HEK293 (cell line): Measurements from ENCODE around the gene RNF113B.
A peak's percentile ranks its signal among the peaks of the same experiment; 100 is the strongest.

Source experiments
- CTCF ChIA-PET: fragments of 350-600 bp; formaldehyde crosslinking; extraction: SDS; loops from one replicate; lab custom pipeline; 2021; ENCODE audit warnings: antibody characterized with exemption; lab: Yijun Ruan, JAX
- POLR2A ChIA-PET: fragments of 300-600 bp; formaldehyde crosslinking; extraction: SDS; loops from one replicate; lab custom pipeline; 2020; ENCODE audit warnings: antibody characterized with exemption, inconsistent platforms; lab: Yijun Ruan, JAX
- H3K27ac ChIP-seq: fragments of 200-500 bp; sonication (Bioruptor generic); 2 replicates; pipeline ENCODE4 v1.5.1; 2014; ENCODE audit warnings: low read depth, low read length, control low read depth, inconsistent platforms; ENCODE audit errors: extremely low read depth
- H3K36me3 ChIP-seq, 2 experiments: fragments of 200-500 bp in 1 of 2; sonication (Bioruptor generic) in 1 of 2; 1 replicate in 1 of 2; 2 replicates in 1 of 2; pipeline ENCODE4 v1.5.1; 2014 to 2017; ENCODE audit warnings: inconsistent platforms in 2 of 2, low read length in 2 of 2; ENCODE audit not compliant: control insufficient read depth in 2 of 2, insufficient read depth in 1 of 2
- H3K4me1 ChIP-seq: fragments of 200-500 bp; sonication (Bioruptor generic); 2 replicates; pipeline ENCODE4 v1.5.1; 2014; ENCODE audit warnings: mild to moderate bottlenecking, low read length, inconsistent platforms; ENCODE audit not compliant: control insufficient read depth, insufficient read depth
- H3K4me3 ChIP-seq: 2 replicates; pipeline ENCODE4 v1.5.1; 2011; ENCODE audit warnings: low read depth, mild to moderate bottlenecking, control low read depth, low read length, moderate library complexity
- H3K9me3 ChIP-seq: fragments of 200-500 bp; sonication (Bioruptor generic); 2 replicates; pipeline ENCODE4 v1.5.1; 2014; ENCODE audit warnings: low read depth, low read length, inconsistent platforms; ENCODE audit not compliant: control insufficient read depth, insufficient read depth
- FEZF1 ChIP-seq: fragments of 450-650 bp; formaldehyde crosslinking; IDR thresholded peaks from 2 replicates; pipeline ENCODE4 v1.5.1; 2016; ENCODE audit warnings: missing biosample characterization, missing genetic modification characterization
- GLI4 ChIP-seq: fragments of 450-650 bp; formaldehyde crosslinking; IDR thresholded peaks from 2 replicates; pipeline ENCODE4 v1.5.1; 2016; ENCODE audit warnings: missing biosample characterization, missing genetic modification characterization
- MEIS1 ChIP-seq: sonication (generic); formaldehyde crosslinking; IDR thresholded peaks from 2 replicates; pipeline ENCODE4 v1.8.1; 2022; ENCODE audit warnings: missing genetic modification reagents, mild to moderate bottlenecking, borderline replicate concordance
- MYNN ChIP-seq: fragments of 450-650 bp; formaldehyde crosslinking; IDR thresholded peaks from 2 replicates; pipeline ENCODE4 v1.5.1; 2016; ENCODE audit warnings: missing biosample characterization, missing genetic modification characterization, borderline replicate concordance
- PRDM1 ChIP-seq: fragments of 450-650 bp; formaldehyde crosslinking; IDR thresholded peaks from 2 replicates; pipeline ENCODE4; 2016; ENCODE audit warnings: missing biosample characterization, missing genetic modification characterization
- SP2 ChIP-seq: fragments of 450-650 bp; formaldehyde crosslinking; IDR thresholded peaks from 2 replicates; pipeline ENCODE4 v1.5.1; 2016; ENCODE audit warnings: missing biosample characterization, missing genetic modification characterization
- TCF7L2 ChIP-seq: IDR thresholded peaks from 2 replicates; pipeline ENCODE4 v1.6.1; 2011; ENCODE audit warnings: low read depth, mild to moderate bottlenecking, inconsistent platforms, low read length, moderate library complexity, borderline replicate concordance
- ZBTB1 ChIP-seq: fragments of 450-650 bp; formaldehyde crosslinking; IDR thresholded peaks from 2 replicates; pipeline ENCODE4 v1.5.1; 2016; ENCODE audit warnings: missing biosample characterization, missing genetic modification characterization
- ZNF221 ChIP-seq: fragments of 450-650 bp; formaldehyde crosslinking; IDR thresholded peaks from 2 replicates; pipeline ENCODE4 v1.5.1; 2017; ENCODE audit warnings: missing biosample characterization, missing genetic modification characterization, borderline replicate concordance
- ZNF266 ChIP-seq: fragments of 450-650 bp; formaldehyde crosslinking; IDR thresholded peaks from 2 replicates; pipeline ENCODE4 v1.5.1; 2016; ENCODE audit warnings: missing biosample characterization, missing genetic modification characterization, low read depth
- ZNF350 ChIP-seq: fragments of 450-650 bp; formaldehyde crosslinking; IDR thresholded peaks from 2 replicates; pipeline ENCODE4 v1.5.0; 2017; ENCODE audit warnings: missing biosample characterization, mild to moderate bottlenecking, missing genetic modification characterization
- ZNF394 ChIP-seq: fragments of 450-650 bp; formaldehyde crosslinking; IDR thresholded peaks from 2 replicates; pipeline ENCODE4 v1.5.1; 2016; ENCODE audit warnings: missing biosample characterization, missing genetic modification characterization, mild to moderate bottlenecking, moderate library complexity, borderline replicate concordance
- ZNF560 ChIP-seq: fragments of 450-650 bp; formaldehyde crosslinking; IDR thresholded peaks from 2 replicates; pipeline ENCODE4 v1.5.1; 2017; ENCODE audit warnings: missing biosample characterization, missing genetic modification characterization, borderline replicate concordance
- ZNF585B ChIP-seq: fragments of 450-650 bp; formaldehyde crosslinking; IDR thresholded peaks from 2 replicates; pipeline ENCODE4 v1.5.1; 2016; ENCODE audit warnings: missing biosample characterization, missing genetic modification characterization
- ZNF596 ChIP-seq: fragments of 450-650 bp; IDR thresholded peaks from 2 replicates; pipeline ENCODE4 v1.5.0; 2018; ENCODE audit warnings: missing biosample characterization, mild to moderate bottlenecking, missing genetic modification characterization, moderate library complexity
- ZNF600 ChIP-seq: fragments of 450-650 bp; formaldehyde crosslinking; IDR thresholded peaks from 2 replicates; pipeline ENCODE4 v1.5.1; 2016; ENCODE audit warnings: missing biosample characterization, missing genetic modification characterization
- ZNF626 ChIP-seq: fragments of 450-650 bp; sonication (Bioruptor Pico); formaldehyde crosslinking; IDR thresholded peaks from 2 replicates; pipeline ENCODE4 v1.5.1; 2018; ENCODE audit warnings: missing biosample characterization, missing genetic modification characterization, inconsistent platforms
- ZNF843 ChIP-seq: fragments of 450-650 bp; formaldehyde crosslinking; IDR thresholded peaks from 2 replicates; pipeline ENCODE4 v1.5.1; 2016; ENCODE audit warnings: missing biosample characterization, missing genetic modification characterization
- ZSCAN16 ChIP-seq: fragments of 450-650 bp; formaldehyde crosslinking; IDR thresholded peaks from 2 replicates; pipeline ENCODE4 v1.5.1; 2016; ENCODE audit warnings: missing biosample characterization, missing genetic modification characterization
- TF ChIP-seq, protein P1 (sequence below): sonication (generic); formaldehyde crosslinking; IDR thresholded peaks from 2 replicates; pipeline ENCODE4 v1.8.1; 2022; ENCODE audit warnings: mild to moderate bottlenecking, moderate library complexity, missing genetic modification reagents
- TF ChIP-seq, protein P2 (sequence below): fragments of 450-650 bp; formaldehyde crosslinking; IDR thresholded peaks from 2 replicates; pipeline ENCODE4 v1.5.1; 2017; ENCODE audit warnings: missing biosample characterization, missing genetic modification characterization
- TF ChIP-seq, protein P3 (sequence below): fragments of 450-650 bp; formaldehyde crosslinking; IDR thresholded peaks from 2 replicates; pipeline ENCODE4 v1.5.1; 2016; ENCODE audit warnings: missing biosample characterization, missing genetic modification characterization
- TF ChIP-seq, protein P4 (sequence below): fragments of 450-650 bp; formaldehyde crosslinking; IDR thresholded peaks from 2 replicates; pipeline ENCODE4 v1.5.1; 2016; ENCODE audit warnings: missing biosample characterization, missing genetic modification characterization
- TF ChIP-seq, protein P5 (sequence below): fragments of 450-650 bp; formaldehyde crosslinking; IDR thresholded peaks from 2 replicates; pipeline ENCODE4 v1.5.1; 2016; ENCODE audit warnings: missing biosample characterization, missing genetic modification characterization

The RNF113B gene

DNA sequence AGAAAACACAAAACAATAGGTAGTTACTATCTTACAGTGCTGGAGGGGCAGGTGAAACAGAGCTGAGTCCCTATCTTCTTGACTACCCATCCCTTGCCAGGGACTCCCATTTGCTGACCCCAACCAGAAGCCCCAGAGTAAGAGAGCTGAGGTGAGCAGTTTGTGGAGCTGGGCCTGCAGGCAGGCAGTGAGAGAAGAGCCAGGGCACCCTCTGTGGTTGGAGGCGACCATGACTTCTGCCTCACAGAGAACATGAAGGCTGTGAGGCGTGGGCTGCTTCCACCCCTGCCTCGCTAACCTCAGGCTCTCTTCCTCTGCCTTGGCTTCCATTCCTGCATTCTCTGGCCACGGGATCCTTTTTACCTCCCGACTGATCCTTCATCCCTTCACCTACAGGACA lies 47.5 kb upstream of the RNF113B start (continued):
- TF ChIP-seq, protein P1, sequence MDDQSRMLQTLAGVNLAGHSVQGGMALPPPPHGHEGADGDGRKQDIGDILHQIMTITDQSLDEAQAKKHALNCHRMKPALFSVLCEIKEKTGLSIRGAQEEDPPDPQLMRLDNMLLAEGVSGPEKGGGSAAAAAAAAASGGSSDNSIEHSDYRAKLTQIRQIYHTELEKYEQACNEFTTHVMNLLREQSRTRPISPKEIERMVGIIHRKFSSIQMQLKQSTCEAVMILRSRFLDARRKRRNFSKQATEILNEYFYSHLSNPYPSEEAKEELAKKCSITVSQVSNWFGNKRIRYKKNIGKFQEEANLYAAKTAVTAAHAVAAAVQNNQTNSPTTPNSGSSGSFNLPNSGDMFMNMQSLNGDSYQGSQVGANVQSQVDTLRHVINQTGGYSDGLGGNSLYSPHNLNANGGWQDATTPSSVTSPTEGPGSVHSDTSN (CRISPR knock-in tag) = no peak
- no peak for TF ChIP-seq ZNF596 (tag by site-specific recombination)
- TF ChIP-seq ZNF843 = no peak
- no peak for TF ChIP-seq MEIS1 (CRISPR knock-in tag)

DNA sequence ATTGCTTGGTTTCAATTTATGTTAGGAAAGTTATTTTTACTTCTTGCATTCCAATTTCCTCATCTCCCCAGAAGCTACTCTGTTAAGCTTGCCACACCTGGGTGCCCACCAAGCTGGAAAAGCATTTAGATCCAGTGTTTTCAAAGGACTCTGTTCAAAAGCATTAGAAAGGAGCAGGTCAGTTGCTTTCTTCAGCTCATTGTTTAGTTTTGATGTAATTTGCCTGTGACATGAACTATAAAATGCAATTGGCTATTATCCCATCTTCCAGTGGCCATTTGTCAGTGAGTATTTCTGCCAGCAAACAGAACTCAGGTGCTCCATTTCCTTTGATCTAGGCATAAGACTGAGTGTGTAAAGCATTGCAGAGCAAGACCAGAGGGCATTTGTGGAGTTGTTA lies 46.7 kb upstream of the RNF113B start:
- ChIA-PET CTCF (no interaction called here), POLR2A (no interaction called here)
- Histone ChIP-seq H3K4me3 (no peak overlapping the region), H3K27ac (no peak overlapping the region), H3K4me1 (peaks cover 13% of the 10 kb centered on the region), H3K9me3 (no peaks in the 10 kb centered on the region), H3K36me3 (peaks cover 0 to 2% of the 10 kb centered on the region in 2 experiments; a peak in 1 of 3 replicates)
- TF ChIP-seq ZBTB1 (tag by site-specific recombination) = no peak
- TF ChIP-seq, protein P2, sequence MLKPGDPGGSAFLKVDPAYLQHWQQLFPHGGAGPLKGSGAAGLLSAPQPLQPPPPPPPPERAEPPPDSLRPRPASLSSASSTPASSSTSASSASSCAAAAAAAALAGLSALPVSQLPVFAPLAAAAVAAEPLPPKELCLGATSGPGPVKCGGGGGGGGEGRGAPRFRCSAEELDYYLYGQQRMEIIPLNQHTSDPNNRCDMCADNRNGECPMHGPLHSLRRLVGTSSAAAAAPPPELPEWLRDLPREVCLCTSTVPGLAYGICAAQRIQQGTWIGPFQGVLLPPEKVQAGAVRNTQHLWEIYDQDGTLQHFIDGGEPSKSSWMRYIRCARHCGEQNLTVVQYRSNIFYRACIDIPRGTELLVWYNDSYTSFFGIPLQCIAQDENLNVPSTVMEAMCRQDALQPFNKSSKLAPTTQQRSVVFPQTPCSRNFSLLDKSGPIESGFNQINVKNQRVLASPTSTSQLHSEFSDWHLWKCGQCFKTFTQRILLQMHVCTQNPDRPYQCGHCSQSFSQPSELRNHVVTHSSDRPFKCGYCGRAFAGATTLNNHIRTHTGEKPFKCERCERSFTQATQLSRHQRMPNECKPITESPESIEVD = peak; percentile 30; the same call in 1 of the 2 replicates
- TF ChIP-seq FEZF1 (tag by site-specific recombination) = peak; percentile 9; the same call in 1 of the 2 replicates

DNA sequence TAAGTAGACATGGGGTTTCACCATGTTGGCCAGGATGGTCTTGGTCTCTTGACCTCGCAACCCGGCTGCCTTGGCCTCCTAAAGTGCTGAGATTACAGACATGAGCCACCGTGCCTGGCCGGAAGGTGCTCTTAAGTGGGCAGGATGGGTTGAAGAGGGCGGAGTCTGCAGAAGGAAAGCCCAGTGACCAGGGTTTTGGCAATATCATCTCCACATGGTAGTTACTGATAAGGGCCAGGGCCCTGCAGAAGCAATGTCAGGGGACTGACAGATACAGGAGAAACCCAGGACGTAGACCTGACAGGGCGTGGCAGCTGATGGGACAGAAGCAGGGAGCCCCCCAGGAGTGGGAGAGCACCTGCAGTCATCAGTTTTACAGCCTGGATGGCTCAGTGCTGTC lies 45.7 kb upstream of the RNF113B start:
- CTCF ChIA-PET = no interaction called here
- Histone ChIP-seq H3K36me3 (peaks cover 0 to 2% of the 10 kb centered on the region in 2 experiments; a peak in 1 of 3 replicates), H3K9me3 (no peaks in the 10 kb centered on the region), H3K27ac (no peak overlapping the region), H3K4me1 (peaks cover 13% of the 10 kb centered on the region), H3K4me3 (no peak overlapping the region)
- POLR2A ChIA-PET = interaction anchor here (0.6 kb wide), 1 partner anchor 33 kb away, joined by 5 read pairs; no protein-coding TSS in a partner anchor
- no peak for TF ChIP-seq GLI4 (tag by site-specific recombination)
- TF ChIP-seq SP2 (tag by site-specific recombination) = no peak
- TF ChIP-seq ZNF626 (tag by site-specific recombination) = no peak
- no peak for TF ChIP-seq ZNF585B (tag by site-specific recombination)
- TF ChIP-seq, protein P2 = no peak
- TF ChIP-seq PRDM1 (tag by site-specific recombination) = no peak
- no peak for TF ChIP-seq ZSCAN16 (tag by site-specific recombination)
- TF ChIP-seq, protein P3, sequence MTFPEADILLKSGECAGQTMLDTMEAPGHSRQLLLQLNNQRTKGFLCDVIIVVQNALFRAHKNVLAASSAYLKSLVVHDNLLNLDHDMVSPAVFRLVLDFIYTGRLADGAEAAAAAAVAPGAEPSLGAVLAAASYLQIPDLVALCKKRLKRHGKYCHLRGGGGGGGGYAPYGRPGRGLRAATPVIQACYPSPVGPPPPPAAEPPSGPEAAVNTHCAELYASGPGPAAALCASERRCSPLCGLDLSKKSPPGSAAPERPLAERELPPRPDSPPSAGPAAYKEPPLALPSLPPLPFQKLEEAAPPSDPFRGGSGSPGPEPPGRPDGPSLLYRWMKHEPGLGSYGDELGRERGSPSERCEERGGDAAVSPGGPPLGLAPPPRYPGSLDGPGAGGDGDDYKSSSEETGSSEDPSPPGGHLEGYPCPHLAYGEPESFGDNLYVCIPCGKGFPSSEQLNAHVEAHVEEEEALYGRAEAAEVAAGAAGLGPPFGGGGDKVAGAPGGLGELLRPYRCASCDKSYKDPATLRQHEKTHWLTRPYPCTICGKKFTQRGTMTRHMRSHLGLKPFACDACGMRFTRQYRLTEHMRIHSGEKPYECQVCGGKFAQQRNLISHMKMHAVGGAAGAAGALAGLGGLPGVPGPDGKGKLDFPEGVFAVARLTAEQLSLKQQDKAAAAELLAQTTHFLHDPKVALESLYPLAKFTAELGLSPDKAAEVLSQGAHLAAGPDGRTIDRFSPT (tag by site-specific recombination) = no peak
- TF ChIP-seq ZNF221 (tag by site-specific recombination) = no peak
- TF ChIP-seq ZNF394 (tag by site-specific recombination) = no peak
- TF ChIP-seq TCF7L2 = no peak
- TF ChIP-seq MYNN (tag by site-specific recombination) = no peak
- no peak for TF ChIP-seq ZNF266 (tag by site-specific recombination)
- TF ChIP-seq, protein P4, sequence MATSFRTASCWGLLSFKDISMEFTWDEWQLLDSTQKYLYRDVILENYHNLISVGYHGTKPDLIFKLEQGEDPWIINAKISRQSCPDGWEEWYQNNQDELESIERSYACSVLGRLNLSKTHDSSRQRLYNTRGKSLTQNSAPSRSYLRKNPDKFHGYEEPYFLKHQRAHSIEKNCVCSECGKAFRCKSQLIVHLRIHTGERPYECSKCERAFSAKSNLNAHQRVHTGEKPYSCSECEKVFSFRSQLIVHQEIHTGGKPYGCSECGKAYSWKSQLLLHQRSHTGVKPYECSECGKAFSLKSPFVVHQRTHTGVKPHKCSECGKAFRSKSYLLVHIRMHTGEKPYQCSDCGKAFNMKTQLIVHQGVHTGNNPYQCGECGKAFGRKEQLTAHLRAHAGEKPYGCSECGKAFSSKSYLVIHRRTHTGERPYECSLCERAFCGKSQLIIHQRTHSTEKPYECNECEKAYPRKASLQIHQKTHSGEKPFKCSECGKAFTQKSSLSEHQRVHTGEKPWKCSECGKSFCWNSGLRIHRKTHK (tag by site-specific recombination) = no peak
- TF ChIP-seq ZNF600 (tag by site-specific recombination) = no peak
- TF ChIP-seq ZNF560 (tag by site-specific recombination) = no peak
- TF ChIP-seq, protein P5, sequence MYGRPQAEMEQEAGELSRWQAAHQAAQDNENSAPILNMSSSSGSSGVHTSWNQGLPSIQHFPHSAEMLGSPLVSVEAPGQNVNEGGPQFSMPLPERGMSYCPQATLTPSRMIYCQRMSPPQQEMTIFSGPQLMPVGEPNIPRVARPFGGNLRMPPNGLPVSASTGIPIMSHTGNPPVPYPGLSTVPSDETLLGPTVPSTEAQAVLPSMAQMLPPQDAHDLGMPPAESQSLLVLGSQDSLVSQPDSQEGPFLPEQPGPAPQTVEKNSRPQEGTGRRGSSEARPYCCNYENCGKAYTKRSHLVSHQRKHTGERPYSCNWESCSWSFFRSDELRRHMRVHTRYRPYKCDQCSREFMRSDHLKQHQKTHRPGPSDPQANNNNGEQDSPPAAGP (tag by site-specific recombination) = no peak
- no peak for TF ChIP-seq ZNF350 (tag by site-specific recombination)
